KOPT-K1 (cell line): Measurements from ENCODE around the gene HOMER3.

Experiments used
- H3K27ac ChIP-seq: fragments of 200-600 bp; sonication (generic); 2 replicates; pipeline ENCODE4 v1.5.1; 2016; ENCODE audit warnings: antibody characterized with exemption, mild to moderate bottlenecking, low read depth, low read length; ENCODE audit not compliant: poor library complexity, severe bottlenecking
- H3K36me3 ChIP-seq: fragments of 200-600 bp; sonication (generic); 2 replicates; pipeline ENCODE4 v1.5.1; 2017; ENCODE audit warnings: antibody characterized with exemption, mild to moderate bottlenecking, low read length, moderate library complexity; ENCODE audit not compliant: insufficient read depth
- H3K9me3 ChIP-seq: fragments of 200-600 bp; sonication (generic); 2 replicates; pipeline ENCODE4 v1.5.1; 2017; ENCODE audit warnings: antibody characterized with exemption, low read length, mild to moderate bottlenecking; ENCODE audit not compliant: insufficient read depth, poor library complexity, severe bottlenecking

HOMER3 gene

GRCh38 chr19:18945297-18945696 is 4.3 kb upstream of the HOMER3 start:
- Histone ChIP-seq H3K36me3 (no peaks in the 10 kb centered on the region), H3K9me3 (no peaks in the 10 kb centered on the region), H3K27ac (no peak overlapping the region)

DNA sequence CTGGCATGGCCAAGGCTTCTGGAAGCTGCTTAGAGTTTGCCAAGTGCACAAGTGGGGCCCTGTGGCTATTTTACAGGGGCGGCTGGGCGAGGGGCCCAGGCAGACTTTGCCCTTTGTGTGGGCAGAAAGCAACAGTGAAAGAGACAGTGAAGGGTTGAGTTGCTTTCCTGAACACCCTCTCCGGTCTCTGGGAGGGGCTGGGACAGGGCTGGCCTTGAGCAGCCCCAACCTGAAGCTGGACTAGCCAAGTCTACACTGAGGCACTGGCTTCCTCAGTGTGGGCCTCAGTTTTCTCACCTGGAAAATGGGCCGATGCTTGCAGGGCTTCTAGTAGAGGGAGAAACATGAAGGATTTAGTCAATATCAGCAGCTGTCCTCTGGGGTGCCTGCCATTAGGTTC is 2.4 kb upstream of the HOMER3 start:
- no peak overlapping the region for H3K27ac ChIP-seq
- H3K9me3 ChIP-seq, result no peaks in the 10 kb centered on the region
- H3K36me3 ChIP-seq, result no peaks in the 10 kb centered on the region

DNA sequence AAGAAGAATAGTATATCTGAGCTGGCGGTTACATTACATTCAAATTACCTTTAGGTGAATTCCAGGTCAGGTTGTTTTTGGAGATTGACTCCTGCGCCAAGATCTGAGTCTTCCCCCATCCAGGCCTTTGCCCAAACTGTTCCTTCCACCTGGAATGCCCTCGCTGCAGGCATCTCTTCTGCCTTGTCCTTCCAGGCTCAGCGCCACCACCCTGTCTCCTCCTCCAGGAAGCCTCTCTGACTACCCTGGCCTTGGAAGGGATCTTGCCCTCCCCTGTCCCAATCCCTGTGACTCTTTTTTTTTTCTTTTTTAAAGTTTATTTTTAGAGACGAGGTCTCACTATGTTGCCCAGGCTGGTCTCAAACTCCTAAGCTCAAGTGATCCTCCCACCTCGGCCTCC is 1.7 kb upstream of the HOMER3 start:
- Histone ChIP-seq H3K27ac (no peak overlapping the region), H3K9me3 (no peaks in the 10 kb centered on the region), H3K36me3 (no peaks in the 10 kb centered on the region)

DNA sequence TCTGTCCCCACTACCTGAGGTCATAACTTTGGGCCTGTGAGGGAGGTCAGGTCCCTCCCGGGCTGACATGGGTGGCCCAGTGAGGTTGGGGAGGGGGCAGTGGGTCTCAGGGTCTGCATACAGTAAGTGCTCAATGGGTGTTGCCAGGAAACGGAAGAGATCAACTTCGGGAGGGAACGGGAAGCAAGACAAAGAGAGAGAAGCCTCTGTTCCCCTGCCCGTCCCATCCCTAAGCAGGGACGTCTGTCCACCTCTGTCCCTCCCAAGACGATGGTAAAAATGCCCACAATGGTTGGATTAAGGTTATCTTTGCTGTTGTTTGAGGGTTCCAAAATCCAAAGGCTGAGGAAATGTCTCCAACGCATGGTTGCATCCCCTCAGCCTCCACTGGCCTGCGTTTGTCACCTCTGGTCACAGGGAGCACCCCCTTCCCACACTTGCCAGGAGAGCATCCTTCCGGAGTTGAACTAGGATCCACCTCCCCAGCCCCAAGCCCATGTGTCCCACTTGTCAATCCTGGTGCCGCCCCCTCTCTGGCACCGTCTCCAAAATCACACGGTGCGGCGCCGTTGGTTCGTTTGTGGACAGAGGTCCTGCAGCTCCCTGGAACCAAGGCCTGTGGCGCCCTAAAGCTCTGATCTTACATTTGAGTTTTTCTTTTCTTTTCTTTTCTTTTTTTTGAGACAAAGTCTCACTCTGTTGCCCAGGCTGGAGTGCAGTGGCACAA is 774 bp upstream of the HOMER3 start:
- Histone ChIP-seq H3K36me3 (no peaks in the 10 kb centered on the region), H3K27ac (no peak overlapping the region), H3K9me3 (no peaks in the 10 kb centered on the region)

GRCh38 chr19:18939922-18940768 is 872 bp downstream of the HOMER3 start:
- Histone ChIP-seq H3K9me3 (no peaks in the 10 kb centered on the region), H3K27ac (no peak overlapping the region), H3K36me3 (no peaks in the 10 kb centered on the region)

DNA sequence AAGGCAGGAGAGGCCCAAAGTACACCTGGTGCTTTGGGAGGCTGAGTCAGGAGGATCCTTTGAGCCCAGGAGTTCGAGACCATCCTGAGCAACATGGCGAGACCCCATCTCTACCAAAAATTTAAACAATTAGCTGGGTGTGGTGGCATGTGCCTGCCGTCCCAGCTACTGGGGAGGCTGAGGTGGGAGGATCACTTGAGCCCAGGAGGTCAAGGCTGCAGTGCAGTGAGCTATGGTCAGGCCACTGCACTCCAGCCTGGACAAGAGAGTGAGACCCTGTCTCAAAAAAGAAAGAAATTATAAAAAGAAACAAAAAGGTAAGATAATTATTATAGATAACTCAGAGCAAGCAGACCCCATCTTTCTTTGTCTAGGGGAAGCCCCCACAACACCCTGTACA is 1.9 kb downstream of the HOMER3 start:
- Histone ChIP-seq H3K27ac (no peak overlapping the region), H3K9me3 (no peaks in the 10 kb centered on the region), H3K36me3 (no peaks in the 10 kb centered on the region)

DNA sequence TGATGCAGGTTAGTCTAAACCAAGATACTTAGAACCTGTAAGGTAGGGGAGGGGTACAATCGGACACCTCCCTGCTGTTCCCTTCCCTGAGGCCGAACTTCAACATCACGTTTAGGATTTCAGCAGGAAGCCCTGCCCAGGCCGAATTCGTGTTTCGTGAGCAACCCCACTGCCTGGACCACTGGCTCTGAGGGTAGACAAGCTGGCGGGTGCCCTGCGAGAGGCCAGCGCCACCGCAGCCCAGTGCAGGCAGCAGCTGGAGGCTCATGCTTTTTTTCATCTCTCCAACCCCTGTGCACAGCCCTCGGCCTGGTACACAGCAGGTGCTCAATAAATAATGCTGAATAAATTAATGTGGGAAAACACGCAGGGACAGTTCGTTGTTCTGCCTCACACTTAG is 7.7 kb downstream of the HOMER3 start:
- Histone ChIP-seq H3K9me3 (no peaks in the 10 kb centered on the region), H3K36me3 (peaks cover 4% of the 10 kb centered on the region; the same call in 1 of the 2 replicates), H3K27ac (no peak overlapping the region)

- H3K36me3 ChIP-seq, result peaks cover 14% of the 10 kb centered on the region; the same call in 1 of the 2 replicates
- no peaks in the 10 kb centered on the region for H3K9me3 ChIP-seq
- no peak overlapping the region for H3K27ac ChIP-seq
These were observed 8.7 kb downstream of the HOMER3 start for GRCh38 chr19:18932216-18932841.

- H3K9me3 ChIP-seq, result no peaks in the 10 kb centered on the region
- H3K36me3 ChIP-seq, result peaks cover 21% of the 10 kb centered on the region; the same call in 1 of the 2 replicates
- no peak overlapping the region for H3K27ac ChIP-seq
These were observed 9.5 kb downstream of the HOMER3 start for GRCh38 chr19:18931316-18932162.

DNA sequence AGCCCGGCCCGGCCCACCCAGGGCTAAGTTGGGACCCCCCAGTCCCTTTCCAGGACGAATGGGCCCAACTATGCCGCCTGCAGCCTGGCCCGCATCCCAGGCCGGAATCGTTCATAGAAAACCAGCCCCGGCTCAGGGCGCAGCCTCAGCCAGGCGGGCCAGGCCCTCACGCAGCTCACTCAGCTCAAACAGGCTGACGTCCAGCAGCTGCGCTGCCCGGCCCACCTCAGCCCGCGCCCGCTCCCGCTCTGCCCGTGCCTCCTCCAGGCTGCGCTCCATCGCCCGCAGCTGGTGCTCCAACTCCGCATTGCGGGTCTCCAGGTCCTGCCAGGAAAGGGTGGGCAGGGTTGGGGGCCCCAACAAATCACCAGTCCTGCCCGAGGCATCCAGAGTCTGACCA is 11.7 kb downstream of the HOMER3 start:
- no peak overlapping the region for H3K27ac ChIP-seq
- peaks cover 42% of the 10 kb centered on the region for H3K36me3 ChIP-seq
- H3K9me3 ChIP-seq, result no peaks in the 10 kb centered on the region

DNA sequence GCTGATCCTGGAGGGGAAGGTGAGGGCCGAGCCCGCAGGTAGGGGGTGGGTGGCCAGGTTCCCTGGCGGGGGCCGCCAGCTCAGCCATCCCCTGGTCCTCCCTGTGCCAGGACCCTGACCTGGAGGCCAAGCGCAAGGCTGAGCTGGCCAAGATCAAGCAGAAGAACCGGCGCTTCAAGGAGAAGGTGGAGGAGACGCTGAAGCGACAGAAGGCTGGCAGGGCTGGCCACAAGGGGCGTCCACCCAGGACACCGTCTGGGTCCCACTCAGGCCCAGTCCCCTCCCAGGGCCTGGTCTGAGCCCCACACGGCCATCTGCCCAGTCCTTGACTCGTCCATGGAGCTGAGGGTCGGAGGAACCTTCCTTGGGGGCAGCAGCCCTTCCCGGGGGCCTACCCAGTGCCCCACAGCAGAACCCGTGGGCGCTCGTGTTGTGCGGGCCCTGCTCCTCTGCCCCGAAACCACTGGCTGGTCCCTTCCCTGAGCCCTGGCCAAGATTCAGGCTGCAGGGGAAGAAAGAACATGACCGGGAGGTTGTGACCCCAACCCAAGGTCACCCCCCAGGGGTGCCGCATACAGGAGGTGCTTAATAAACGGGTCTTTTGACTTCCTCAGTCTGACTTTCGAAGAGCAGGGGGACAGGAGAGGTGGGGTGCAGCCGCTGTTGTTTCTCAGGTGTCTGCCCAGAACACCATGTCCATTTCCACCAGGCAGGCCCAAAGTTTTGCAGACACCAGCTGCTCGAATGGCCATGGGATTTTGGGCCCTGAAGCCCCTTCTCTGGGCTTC is 12.8 kb downstream of the HOMER3 start:
- Histone ChIP-seq H3K27ac (no peak overlapping the region), H3K36me3 (peaks cover 53% of the 10 kb centered on the region), H3K9me3 (no peaks in the 10 kb centered on the region)

GRCh38 chr19:18924684-18925213 is 16.3 kb downstream of the HOMER3 start:
- no peak overlapping the region for H3K27ac ChIP-seq
- H3K36me3 ChIP-seq, result peaks cover 71% of the 10 kb centered on the region
- no peaks in the 10 kb centered on the region for H3K9me3 ChIP-seq

DNA sequence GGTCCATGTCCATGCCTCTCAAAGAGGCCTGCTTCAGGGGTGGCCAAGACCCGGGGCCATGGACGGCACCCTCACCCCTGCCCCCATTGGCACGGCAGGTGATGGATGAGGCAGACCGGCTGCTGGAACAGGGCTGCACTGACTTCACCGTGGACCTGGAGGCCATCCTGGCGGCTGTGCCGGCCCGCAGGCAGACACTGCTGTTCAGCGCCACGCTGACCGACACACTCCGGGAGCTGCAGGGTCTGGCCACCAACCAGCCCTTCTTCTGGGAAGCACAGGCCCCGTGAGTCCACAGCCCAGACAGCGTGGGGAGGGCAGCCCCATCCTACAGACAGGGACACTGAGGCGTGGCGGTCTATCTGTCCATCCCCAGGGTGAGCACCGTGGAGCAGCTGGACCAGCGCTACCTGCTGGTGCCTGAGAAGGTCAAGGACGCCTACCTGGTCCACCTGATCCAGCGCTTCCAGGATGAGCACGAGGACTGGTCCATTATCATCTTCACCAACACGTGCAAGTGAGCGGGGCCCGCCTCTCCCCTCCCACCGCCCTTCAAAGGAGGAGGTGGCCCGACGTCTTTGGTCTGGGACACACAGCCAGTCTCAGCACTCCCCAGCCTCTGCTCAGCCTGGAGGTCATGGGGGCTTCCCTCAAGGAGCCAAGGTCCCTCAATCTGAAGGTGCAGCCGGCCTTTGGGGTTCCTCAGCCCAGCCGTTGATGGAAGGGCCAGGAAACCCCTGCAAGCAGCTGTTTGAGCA is 18.6 kb downstream of the HOMER3 start:
- H3K27ac ChIP-seq, result no peak overlapping the region
- peaks cover 58% of the 10 kb centered on the region for H3K36me3 ChIP-seq

More for the DNA sequence above, 18.6 kb downstream of the HOMER3 start:
- H3K9me3 ChIP-seq, result no peaks in the 10 kb centered on the region
